ENCODE measurements around the gene ALK. TPM values are rescaled to one million over a fixed set of nuclear protein-coding genes. Genes with fewer than 3 reads are reported as not detected.

ALK gene
- total RNA-seq, 1 experiment from 2014 or later: not detected

DNA sequence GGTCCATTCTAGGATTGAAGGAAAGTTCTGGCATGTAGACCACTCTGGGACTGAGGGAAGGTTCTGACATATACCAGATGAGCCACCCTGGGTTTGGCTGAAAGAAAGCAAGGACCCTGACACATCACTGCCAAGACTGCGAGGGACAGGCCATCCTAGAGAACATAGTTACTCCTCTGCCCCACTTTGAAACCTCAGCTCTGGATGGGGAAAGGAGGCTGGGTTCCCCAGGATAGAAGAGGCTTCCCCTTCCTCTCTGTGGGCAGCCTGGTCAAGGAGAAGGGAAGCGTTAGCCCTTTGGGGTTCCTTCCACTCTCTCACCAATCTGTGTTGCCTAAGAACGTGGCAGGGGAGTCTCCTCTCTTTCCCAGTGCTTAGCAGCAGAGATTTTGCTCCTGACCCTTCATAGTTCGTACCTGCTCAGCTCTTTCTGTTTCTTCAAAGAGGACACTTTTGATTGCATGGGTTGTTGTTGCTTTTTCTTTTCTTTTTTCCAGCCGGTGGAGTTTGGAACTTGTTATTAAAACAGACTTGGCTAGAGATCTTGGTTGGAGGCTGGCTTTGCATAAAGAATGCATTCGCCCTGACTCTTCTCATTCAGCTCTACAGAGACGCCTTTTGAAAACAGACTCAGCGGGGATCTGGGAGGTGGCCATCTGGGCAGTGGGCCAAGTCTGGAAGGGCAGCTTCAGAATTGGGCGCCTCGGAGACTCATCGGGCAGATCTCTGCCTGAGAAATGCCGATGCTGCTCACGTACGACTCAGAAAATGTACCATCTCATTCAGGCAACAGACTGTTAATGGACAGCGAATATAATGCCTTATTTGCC is 640.1 kb downstream of the ALK start:
- Mint-ChIP-seq H3K36me3 (ENCODE audit: insufficient read depth in 1 of 3, low read depth in 3 of 3) (peaks cover 2 to 5% (median 2%) of the 10 kb centered on the region in 3 experiments; a peak in 2 of 7 replicates), H3K4me1 (peaks cover 21 to 23% of the 10 kb centered on the region in 2 experiments), H3K4me3 (no peak overlapping the region; a peak in 1 of 5 replicates), H3K9me3 (peaks cover 3 to 8% of the 10 kb centered on the region in 2 experiments; a peak in 2 of 5 replicates), H3K27me3 (ENCODE audit: low read depth) (peaks cover 15% of the 10 kb centered on the region), H3K27ac (peak overlapping the region in 1 of 3 experiments; percentile 64; a peak in 2 of 7 replicates)
- no peaks in the 10 kb centered on the region for H4K20me1 ChIP-seq (ENCODE audit: control insufficient read depth, insufficient read depth, insufficient read length)
- no peak overlapping the region for H3K56ac ChIP-seq (ENCODE audit: insufficient read length, low read depth, low read length)
- no peak overlapping the region for H4K8ac ChIP-seq (replicated peaks; ENCODE audit: insufficient read length, low read depth, low read length)
- H3K14ac ChIP-seq (ENCODE audit: insufficient read depth, low read length): no peak overlapping the region
- no peaks in the 10 kb centered on the region for H3K79me1 ChIP-seq (ENCODE audit: insufficient read depth, low read depth, low read length, poor library complexity, severe bottlenecking)
- H3K23ac ChIP-seq (ENCODE audit: insufficient read length, low read depth, low read length): no peak overlapping the region
- H3K4me1 ChIP-seq (ENCODE audit: insufficient read depth, low read length): no peaks in the 10 kb centered on the region
- no peaks in the 10 kb centered on the region for H3K9me3 ChIP-seq (ENCODE audit: control insufficient read depth, low read depth, low read length)
- no peak overlapping the region for H3K4ac ChIP-seq (ENCODE audit: low read depth, low read length)
- H3K9ac ChIP-seq (ENCODE audit: extremely low read depth, insufficient read length, low read length): no peak overlapping the region
- no peak overlapping the region for H3K27ac ChIP-seq (ENCODE audit: insufficient read length, low read depth, low read length)
- no peaks in the 10 kb centered on the region for H3K23me2 ChIP-seq (ENCODE audit: insufficient read length, low read depth, low read length, poor library complexity, severe bottlenecking)
- no peak overlapping the region for H2BK20ac ChIP-seq (ENCODE audit: low read depth, low read length, poor library complexity, severe bottlenecking)
- no peak overlapping the region for H2AK5ac ChIP-seq (ENCODE audit: insufficient read length, low read length)
- DNase-seq: peak; percentile 25
- no peak overlapping the region for H3K18ac ChIP-seq (ENCODE audit: insufficient read length, low read depth, low read length)
- H3T11ph ChIP-seq (ENCODE audit: low read length): no peak overlapping the region
- TF ChIP-seq CTCF (conservative IDR thresholded peaks at IDR 0.05): no peak
- no CpG with 5 or more reads among the region's 15 CpGs for WGBS (ENCODE audit: extremely low coverage, insufficient read length, low lambda C conversion rate)
- H2BK5ac ChIP-seq (ENCODE audit: insufficient read length, low read length): no peak overlapping the region
- no peak overlapping the region for H3K4me2 ChIP-seq (ENCODE audit: insufficient read depth, insufficient read length, low read length)
- H4K5ac ChIP-seq (ENCODE audit: insufficient read length, low read depth, low read length): no peak overlapping the region
- no peak overlapping the region for H2AFZ ChIP-seq (ENCODE audit: low read length)
- no peaks in the 10 kb centered on the region for H3K27me3 ChIP-seq (ENCODE audit: insufficient read depth, low read length)
- no peak overlapping the region for H2BK12ac ChIP-seq (ENCODE audit: insufficient read length, low read depth, low read length)
- no peaks in the 10 kb centered on the region for H3K79me2 ChIP-seq (ENCODE audit: insufficient read depth, low read length)
- no peak overlapping the region for H2BK15ac ChIP-seq (ENCODE audit: low read depth, low read length)
- H4K91ac ChIP-seq (ENCODE audit: insufficient read length, low read depth, low read length): no peak overlapping the region
- no peak overlapping the region for H2BK120ac ChIP-seq (ENCODE audit: low read depth, low read length, poor library complexity, severe bottlenecking)
